Renal cortex interstitium (tissue), 15 donors: ENCODE measurements around the gene NOTCH4. TPM values are rescaled to one million over a fixed set of nuclear protein-coding genes. Genes with fewer than 3 reads are reported as not detected.
"Not testable (repeated sequence)": the region's sequence is repeated elsewhere in the genome, so short reads cannot be mapped to it uniquely, and the experiment has no call there.

Experiments used
- DNase-seq, 11 donors: peaks; one replicate each; pipeline ENCODE4 v3.0.0-alpha.2; 2013; ENCODE audit warnings: low read depth in 9 of 11, low spot score in 4 of 11; ENCODE audit errors: extremely low read depth in 1 of 11
- long read RNA-seq, 16 experiments: transcript quantifications; one replicate each; lab custom pipeline, GENCODE V29; 2026
- polyA plus RNA-seq, 3 donors: library from polyadenylated mRNA; unstranded; fragments of 120-200 nt; gene quantifications; one replicate each; pipeline ENCODE4 v1.2.1, GENCODE V29; 2013; ENCODE audit not compliant: insufficient read length in 3 of 3

Gene NOTCH4
- polyA plus RNA-seq: 10 to 100 TPM; 17.2 to 26.3 (median 19.9) TPM
- long read RNA-seq, donor 1: 0 reads
- long read RNA-seq, donor 2: 0 reads
- long read RNA-seq, donor 3: 0 reads
- long read RNA-seq, donor 4, partial matches to known transcripts: 7 of 8 reads
- long read RNA-seq, donor 4, other reads (novel, unspliced or antisense): 0 of 8 reads
- long read RNA-seq, donor 5: 0 reads
- long read RNA-seq, donor 6: 0 reads
- long read RNA-seq, donor 7, partial matches to known transcripts: 0 of 1 reads
- long read RNA-seq, donor 7, other reads (novel, unspliced or antisense): 0 of 1 reads
- long read RNA-seq, donor 8: 0 reads
- long read RNA-seq, donor 9, full-length matches to known transcripts: 1 of 8 reads
- long read RNA-seq, donor 9, partial matches to known transcripts: 7 of 8 reads
- long read RNA-seq, donor 9, other reads (novel, unspliced or antisense): 0 of 8 reads
- long read RNA-seq, donor 10: 0 reads
- long read RNA-seq, donor 11: 0 reads
- long read RNA-seq, donor 12, partial matches to known transcripts: 0 of 1 reads
- long read RNA-seq, donor 12, other reads (novel, unspliced or antisense): 0 of 1 reads
- long read RNA-seq, donor 13: 0 reads
- long read RNA-seq, donor 14, partial matches to known transcripts: 6 of 6 reads
- long read RNA-seq, donor 14, other reads (novel, unspliced or antisense): 0 of 6 reads
- long read RNA-seq, donor 15: 0 reads
- long read RNA-seq, donor 16, partial matches to known transcripts: 6 of 9 reads
- long read RNA-seq, donor 16, other reads (novel, unspliced or antisense): 0 of 9 reads

DNA sequence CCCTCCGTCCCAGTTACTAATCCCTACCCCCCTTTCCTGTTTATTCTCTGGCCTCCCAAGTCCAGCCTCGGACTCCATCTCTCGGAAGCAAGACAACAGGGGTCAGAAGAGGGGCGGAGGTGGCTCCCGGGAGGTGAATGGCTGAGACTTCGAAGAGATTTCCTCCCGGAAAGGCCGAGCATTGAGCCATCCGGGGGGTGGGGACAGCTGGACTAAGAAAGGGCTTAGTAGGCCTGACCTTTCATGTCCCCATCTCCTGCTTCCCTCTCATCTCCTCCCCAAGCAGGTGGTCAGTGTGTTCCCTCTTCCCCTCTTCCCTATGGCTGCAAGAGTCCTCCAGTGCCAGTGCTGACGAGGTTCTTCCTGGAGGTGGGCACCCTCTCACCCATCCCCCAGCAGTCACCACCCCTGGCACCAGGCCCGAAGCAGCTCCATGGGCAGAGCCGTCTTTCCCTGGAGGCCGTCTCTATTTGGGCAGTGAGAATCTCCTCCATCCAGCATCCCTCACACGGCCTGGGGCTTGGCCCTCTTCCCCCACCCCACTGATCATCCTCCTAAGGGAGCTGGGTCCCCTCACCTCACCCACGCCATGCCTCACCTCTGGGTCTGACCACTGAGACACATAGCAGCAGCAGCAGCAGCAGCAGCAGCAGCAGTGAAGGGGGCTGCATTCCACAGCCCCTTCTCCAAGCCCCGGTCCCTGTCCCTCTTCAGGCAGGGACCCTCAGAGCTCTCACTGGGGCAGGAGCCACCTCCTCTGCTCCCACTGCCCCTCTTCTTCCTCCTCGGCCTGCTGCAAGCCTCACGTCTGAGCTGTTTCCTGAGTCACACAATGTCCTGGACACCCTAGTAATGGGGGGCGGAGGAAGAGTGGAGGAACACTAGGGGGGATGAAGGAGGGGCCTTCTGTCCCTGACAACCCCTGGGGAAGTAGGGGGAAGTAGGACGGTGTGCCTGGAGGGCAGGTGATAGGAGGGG lies at the start of gene NOTCH4:
Gene NOTCH4, minus strand, starts transcription at position 810 of the 978 bp plus-strand sequence. Its CDS starts 139 bp downstream, at position 671.
- no peak for DNase-seq

DNA sequence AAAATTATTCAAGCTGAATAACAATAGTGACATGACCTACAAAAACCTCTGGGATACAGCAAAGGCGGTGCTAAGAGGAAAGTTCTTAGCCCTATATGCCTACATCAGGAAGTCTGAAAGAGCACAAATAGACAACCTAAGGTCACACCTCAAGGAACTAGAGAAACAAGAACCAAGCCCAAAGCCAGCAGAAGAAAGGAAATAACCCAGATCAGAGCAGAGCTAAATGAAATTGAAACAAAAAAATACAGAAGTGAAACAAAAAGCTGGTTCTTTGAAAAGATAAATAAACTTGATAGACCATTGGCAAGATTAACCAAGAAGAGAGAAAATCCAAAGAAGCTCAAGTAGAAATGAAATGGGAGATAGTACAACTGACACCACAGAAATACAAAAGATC lies 47.6 kb upstream of the NOTCH4 start:
- no peak for DNase-seq

DNA sequence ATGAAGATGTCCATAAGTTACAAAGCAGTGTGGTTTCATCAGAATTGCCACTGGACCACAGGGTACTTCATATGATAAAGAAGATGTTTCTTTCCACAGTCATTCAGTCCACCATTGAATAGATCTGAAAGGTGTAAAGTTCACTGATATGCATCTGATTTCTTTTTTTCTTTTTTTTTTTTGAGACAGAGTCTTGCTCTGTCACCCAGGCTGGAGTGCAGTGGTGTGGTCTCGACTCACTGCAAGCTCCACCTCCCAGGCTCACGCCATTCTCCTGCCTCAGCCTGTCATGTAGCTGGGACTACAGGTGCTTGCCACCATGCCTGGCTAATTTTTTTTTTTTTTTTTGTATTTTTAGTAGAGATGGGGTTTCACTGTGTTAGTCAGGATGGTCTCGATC lies 44.6 kb upstream of the NOTCH4 start:
- not testable (repeated sequence) for DNase-seq

DNA sequence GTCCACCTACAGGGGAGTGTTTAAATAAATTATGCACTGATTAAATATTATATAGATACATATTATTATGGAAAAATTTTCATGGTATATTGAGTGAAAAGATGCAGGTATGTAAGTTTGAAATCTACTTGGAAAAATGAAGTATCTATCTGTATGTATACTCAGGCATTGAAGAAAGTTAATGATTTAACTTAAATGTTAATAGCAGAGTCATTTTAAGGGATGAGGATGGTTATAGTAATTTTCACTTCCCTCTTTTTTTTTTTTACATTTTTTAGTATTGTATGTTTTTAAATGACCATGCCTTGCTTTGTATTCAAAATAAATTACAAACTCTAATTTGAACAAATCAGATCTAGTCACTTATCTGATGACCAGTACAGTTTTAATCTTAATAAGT lies 43.2 kb upstream of the NOTCH4 start:
- DNase-seq: no peak

DNA sequence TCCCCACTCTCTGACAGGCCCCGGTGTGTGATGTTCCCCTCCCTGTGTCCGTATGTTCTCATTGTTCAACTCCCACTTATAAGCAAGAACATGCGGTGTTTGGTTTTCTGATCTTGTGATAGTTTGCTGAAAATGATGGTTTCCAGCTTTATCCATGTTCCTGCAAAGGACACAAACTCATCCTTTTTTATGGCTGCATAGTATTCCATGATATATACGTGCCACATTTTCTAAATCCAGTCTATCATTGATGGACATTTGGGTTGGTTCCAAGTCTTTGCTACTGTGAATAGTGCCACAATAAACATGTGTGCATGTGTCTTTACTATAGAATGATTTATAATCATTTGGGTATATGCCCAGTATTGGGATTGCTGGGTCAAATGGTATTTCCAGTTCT lies 33.4 kb upstream of the NOTCH4 start:
- DNase-seq: not testable (repeated sequence)

DNA sequence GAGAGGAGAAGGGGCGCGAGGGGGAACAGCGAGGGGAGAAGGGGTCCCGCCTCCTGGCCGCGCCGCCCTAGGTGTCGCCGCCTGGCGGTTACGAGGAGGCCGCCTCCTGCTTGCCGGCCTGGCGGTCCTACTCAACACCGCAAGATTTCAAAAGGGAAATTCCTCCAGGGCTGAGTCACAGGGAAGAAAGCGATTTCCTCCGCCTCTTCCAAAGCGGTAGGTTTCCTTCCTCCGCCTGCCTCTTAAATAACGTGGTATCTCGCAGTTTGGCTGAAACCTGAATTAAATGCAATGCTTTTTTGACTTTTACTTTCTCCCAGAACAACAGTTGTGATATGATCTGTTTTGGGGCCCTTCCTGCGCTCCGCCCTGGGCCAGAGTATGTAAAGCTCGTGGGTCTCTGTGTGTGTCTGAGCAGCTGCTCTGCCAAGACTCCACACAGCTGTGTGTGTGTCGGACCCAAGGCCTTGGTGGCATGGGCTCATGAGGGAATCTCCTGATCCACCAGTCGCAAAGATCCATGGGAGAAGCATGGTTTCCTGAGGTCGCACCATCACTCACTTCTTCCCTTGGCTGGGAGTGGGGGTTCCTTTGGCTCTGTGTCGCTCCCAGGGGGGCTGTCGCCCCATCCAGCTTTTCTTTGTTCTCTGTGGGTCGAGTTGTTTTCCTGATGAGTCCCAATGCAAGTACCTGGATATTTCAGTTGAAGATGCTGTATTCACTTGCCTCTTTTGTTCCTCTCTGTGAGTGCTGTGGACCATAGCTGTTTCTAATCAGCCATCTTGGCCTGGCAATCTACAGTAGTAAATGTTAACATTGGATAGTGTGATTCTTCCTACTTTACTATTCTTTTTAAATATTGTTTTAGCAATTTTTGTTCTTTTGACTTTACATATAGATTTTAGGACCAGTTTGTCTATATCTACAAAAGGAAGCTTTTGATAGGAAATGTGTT lies 31.6 kb upstream of the NOTCH4 start:
- DNase-seq: peak in 10 of 11 donors; percentile 50 to 74 (median 66)

DNA sequence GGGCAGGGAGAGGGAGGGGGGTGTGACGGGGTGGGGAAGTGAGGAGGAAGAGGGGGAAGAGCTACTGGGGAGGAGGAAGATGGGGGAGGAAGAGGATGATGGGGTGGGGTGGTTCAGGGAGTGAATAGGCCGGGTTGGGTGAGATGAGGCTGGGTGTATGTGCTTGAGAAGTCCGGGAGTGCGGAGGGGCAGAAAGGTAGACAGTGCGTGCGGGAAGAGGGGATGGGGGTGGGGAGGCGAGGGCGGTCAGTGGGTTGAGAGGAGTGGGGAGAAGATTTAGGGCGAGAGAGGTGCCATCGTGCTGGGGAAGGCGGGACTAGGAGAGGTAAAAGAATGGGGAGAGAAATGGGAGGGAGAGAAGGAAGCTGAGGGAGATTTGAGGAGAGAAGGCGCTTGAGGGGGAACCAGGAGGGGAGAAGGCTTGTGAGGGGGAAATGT lies 30.9 kb upstream of the NOTCH4 start:
- DNase-seq: peak in 3 of 11 donors; percentile 19 to 29 (median 28)

DNA sequence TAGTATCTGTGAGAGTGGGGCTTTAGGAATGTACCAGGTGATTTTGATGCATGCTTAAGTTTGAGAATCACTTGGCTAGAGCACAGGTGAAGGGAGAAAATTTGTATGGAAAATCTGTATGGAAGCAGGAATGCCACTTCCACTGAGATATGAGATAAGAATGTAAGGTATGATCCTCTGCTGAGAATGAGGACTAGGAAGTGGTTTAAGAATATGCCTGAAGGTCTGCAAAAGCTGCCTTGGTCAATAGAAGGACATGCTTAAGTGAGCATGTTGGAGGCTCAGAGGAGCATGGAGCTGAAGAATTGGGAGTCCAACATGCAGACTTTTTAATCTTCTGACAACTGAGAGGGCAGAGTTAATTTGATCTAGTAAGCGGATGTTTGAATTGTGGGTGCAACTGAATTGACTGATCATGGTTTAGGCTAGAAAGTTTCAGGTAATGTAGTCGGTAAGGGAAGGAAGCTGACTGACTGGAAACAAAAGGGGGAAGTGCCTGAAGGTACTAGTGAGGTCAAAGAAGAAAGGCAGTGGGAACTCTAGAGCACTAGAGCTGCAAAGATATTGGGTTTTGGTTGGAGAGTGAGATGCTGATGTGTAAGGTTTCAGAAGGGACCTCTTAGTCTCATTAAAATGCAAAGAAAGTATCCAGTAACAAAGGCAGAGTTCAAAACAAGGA lies 28.6 kb upstream of the NOTCH4 start:
- DNase-seq: no peak

DNA sequence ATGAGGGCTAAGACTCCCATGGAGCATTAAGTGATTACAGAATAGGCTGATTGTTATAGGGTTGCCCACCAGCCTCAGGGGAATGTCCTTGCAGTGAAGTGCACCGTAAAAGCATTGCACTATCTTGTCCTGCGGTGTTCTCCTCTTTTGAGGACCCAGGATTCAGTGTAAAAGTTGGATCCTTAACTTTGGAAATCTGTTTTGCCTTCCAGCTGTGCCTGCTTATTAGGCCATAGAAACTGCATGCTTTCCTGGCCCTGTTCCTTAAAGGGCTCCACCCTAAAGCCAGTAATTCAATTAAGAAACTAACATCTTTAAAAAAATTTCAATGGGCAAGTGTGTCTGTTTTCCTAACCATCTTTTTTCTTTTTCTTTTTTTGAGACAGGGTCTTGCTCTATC lies 25.4 kb upstream of the NOTCH4 start:
- no peak for DNase-seq

DNA sequence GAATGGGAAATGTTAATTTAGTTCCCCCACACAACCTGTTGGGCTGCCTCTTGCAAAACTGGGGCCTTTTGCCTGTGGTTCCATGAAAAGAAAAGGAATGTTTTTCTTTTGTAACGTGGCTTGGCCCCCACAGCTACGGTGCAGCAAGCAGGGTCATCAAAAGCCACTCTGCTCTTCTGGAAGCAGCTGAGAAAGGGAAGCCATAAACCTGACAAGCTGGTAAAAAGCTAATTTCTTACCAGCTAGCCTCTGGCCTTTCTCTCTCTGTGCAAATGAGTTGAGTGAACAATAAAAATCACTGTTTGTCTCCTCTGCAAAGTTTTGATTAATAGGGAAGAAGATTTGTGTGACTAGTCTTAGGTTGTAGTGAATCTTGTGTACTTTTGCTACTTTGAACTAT lies 23.5 kb upstream of the NOTCH4 start:
- no peak for DNase-seq

DNA sequence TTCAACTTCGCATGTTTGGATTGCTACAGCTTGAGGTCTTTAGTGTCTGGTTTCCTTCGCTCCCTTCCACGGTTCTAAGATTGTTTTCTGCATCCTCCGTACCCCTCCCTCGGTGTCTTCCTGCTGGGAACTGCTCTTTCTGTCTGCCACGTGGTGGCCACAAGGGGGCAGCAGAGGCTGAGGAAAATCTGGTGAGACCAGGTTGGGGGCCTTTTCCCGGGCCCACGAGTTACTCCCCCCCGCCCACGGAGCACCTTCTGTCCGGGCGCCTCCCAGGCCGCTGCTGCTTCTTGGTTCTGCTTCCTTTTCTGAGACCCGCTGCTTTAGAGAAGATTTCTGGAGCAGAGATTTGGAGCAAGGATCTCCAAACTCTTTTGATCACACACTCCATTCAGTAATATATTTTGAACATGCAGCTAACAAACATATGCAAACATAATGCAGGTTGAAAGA lies 21.1 kb upstream of the NOTCH4 start:
- peak; percentile 66 to 86 (median 77) for DNase-seq

DNA sequence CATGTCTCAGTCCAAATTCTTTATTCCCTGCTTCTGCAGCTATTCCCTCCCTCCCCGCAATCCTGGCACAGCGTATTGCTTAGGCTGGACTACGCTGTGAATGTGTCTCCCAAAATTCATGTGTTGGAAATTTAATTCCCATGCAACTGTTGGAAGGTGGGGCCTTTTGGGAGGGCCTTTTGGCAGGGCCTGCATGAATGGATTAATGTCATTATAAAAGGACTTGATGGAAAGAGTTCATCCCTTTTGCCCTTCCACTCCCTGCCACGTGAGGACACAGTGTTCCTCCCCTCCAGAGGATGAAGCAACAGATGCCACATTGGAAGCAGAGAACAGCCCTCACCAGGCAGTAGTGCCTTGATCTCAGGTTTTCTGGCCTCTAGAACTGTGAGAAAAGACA lies 20.4 kb upstream of the NOTCH4 start:
- DNase-seq: no peak

DNA sequence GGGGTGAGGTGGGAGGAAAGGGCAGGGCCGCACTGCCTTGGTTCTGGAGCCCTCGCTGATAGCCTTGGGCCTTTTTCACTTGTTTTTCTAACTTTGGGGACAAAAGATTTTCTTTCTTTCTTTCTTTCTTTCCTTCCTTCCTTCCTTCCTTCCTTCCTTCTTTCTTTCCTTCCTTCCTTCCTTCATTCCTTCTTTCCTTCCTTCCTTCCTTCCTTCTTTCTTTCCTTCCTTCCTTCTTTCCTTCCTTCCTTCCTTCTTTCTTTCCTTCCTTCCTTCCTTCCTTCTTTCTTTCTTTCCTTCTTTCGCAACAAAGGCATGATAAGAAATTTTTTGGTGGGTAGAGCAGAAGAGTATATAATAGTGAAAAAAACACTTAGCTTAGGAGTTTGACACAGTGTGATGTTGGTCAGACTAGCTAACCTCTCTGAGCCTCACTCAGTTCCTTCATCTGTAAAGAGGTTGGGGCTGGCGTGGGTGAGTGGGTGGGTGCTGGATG lies 18.5 kb upstream of the NOTCH4 start:
- not testable (repeated sequence) for DNase-seq

DNA sequence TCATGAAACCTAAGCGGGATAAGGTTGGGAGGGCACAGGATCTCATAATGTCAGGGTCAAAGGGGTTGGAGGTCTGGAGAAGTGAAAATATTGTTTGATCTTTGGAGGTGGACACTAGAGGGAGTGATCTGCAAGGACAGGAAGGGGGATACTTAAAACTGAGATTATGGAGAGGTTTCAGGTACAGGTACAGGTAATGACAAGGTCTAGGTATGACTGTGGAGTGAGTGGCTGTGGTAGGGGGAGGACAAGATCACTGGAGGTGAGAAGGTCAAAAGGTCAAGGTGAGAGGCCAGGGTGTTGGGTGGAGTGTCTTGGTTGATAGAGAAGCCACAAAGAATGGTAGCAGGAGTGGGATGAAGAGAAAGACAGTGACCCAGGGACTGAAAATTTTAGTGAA lies 16.8 kb upstream of the NOTCH4 start:
- DNase-seq: no peak

DNA sequence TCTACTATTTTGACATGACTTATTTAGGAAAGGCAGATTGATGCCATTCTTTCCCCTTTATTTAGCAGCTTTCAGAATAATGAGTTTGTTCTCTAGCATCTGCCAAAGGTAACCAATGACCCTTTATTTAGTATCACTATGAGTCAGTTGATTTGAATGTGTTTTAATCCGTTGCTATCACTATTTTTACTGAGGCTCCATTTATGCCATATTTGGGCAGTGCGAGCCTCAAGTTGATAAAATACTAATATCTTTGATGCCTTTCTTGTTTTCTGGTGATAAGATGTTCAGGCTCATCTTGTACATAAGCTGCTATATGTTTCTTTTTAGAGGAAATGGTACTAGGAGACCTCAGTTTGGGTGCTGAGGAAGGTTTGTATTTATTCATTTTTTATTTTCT lies 15.6 kb upstream of the NOTCH4 start:
- no peak for DNase-seq

DNA sequence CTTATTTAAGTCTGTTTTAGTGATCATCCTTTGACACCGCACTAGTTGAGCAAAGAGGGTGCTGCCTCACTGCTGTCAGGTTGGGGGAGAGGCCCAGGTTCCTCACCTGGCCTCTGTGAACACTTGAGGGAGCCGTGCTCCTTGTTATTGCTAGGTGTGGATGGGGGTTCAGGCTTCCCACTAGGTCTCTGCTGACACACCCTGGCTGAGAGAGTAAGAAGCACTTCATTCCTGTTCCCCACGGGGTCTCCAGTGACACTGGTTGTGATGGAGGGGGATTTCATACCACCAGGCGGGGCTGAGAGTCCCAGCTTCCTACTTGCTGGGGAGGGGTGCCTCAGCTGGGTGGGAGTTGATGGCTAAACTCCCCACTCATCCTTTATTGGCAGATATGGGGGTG lies 11.1 kb upstream of the NOTCH4 start:
- no peak for DNase-seq

DNA sequence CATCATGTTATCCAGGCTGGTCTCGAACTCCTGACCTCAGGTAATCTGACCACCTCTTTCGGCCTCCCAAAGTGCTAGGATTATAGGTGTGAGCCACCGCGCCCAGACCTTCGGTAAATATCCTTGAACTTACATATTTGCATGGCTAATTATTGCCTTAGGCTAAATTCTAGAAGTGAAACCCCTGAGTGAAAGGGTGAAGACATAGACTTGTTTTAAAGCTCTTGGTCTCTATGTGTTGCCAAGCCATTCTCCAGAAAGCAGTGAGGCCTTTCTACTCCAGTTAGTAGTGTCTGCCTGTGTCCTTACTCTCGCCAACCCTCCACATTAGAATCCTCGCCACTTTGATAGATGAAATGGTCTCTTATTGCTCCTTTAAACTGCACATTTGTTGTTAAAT lies 2.6 kb upstream of the NOTCH4 start:
- DNase-seq: no peak
